SJSA1 (cell line): ENCODE measurements around the gene QPRT. TPM values are rescaled to one million over a fixed set of nuclear protein-coding genes. Genes with fewer than 3 reads are reported as not detected.
"Not testable (repeated sequence)": the region's sequence is repeated elsewhere in the genome, so short reads cannot be mapped to it uniquely, and the experiment has no call there.

Source experiments
- DNase-seq, 2 experiments: peaks; one replicate each; pipeline ENCODE4 v3.0.0-alpha.2; 2015 to 2020; ENCODE audit warnings: low spot score in 2 of 2, low read depth in 1 of 2
- H3K27ac ChIP-seq: fragments of 250-450 bp; sonication (Bioruptor Pico); 2 replicates; pipeline ENCODE4 v1.5.1; 2020; ENCODE audit warnings: mild to moderate bottlenecking, moderate library complexity
- H3K27me3 ChIP-seq: fragments of 250-450 bp; sonication (Bioruptor Pico); replicated peaks from 2 replicates; pipeline ENCODE4 v1.5.1; 2020; ENCODE audit warnings: mild to moderate bottlenecking, moderate library complexity
- H3K36me3 ChIP-seq: fragments of 250-450 bp; sonication (Bioruptor Pico); 2 replicates; pipeline ENCODE4 v1.5.1; 2020; ENCODE audit warnings: mild to moderate bottlenecking
- H3K4me1 ChIP-seq: fragments of 250-450 bp; sonication (Bioruptor Pico); replicated peaks from 2 replicates; pipeline ENCODE4 v1.6.1; 2021; ENCODE audit warnings: mild to moderate bottlenecking
- H3K4me3 ChIP-seq: fragments of 250-450 bp; sonication (Bioruptor Pico); 2 replicates; pipeline ENCODE4 v1.5.1; 2020; ENCODE audit warnings: mild to moderate bottlenecking
- H3K9me3 ChIP-seq: fragments of 250-450 bp; sonication (Bioruptor Pico); replicated peaks from 2 replicates; pipeline ENCODE4 v1.5.1; 2020; ENCODE audit warnings: mild to moderate bottlenecking
- total RNA-seq: library from RNA; depleted of rRNA; stranded (reverse); fragments of >200 nt; shearing (Covaris generic); gene quantifications from 2 replicates; pipeline ENCODE4 v1.2.3, GENCODE V29; 2014; rRNA removed

The QPRT gene
- 0.13 and 1.9 TPM in 2 replicates for total RNA-seq

- no peak within 1 kb of the TSS for H3K27ac ChIP-seq
- no peaks in the 10 kb centered on the region for H3K4me1 ChIP-seq
- H3K9me3 ChIP-seq: no peaks in the 10 kb centered on the region
- no peaks in the 10 kb centered on the region for H3K36me3 ChIP-seq
- DNase-seq: no peak
- no peak within 1 kb of the TSS for H3K4me3 ChIP-seq
- H3K27me3 ChIP-seq: no peaks in the 10 kb centered on the region
These were observed at the start of gene QPRT for GRCh38 chr16:29678691-29679267. Gene QPRT (plus strand): TSS chr16:29679180. CDS start chr16:29679198, 18 bp downstream.

DNA sequence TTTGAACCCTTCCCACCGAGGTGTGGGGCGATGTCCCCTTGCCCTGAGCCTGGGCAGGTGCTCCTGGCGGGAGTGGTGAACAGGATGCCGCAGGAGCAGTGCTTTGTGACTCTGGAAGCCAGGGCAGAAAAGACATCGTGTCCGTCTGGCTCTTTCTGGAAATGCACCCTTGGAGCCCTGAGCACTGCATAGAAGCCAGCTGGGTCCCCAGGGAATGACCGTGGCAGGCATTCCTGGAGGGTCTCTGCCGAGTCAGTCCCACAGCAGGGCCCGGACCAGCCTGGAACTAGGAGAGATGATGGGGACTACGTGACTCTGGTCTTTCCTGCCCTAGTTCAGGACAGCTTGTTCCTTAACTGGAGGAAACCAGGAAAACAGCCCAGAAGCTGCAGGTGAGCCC, 49.7 kb upstream of the QPRT start:
- DNase-seq, H3K27ac ChIP-seq, H3K4me1 ChIP-seq, H3K4me3 ChIP-seq, H3K27me3 ChIP-seq, H3K9me3 ChIP-seq, H3K36me3 ChIP-seq: not testable (repeated sequence)

- H3K27me3 ChIP-seq, H3K9me3 ChIP-seq, H3K4me3 ChIP-seq, H3K4me1 ChIP-seq, H3K27ac ChIP-seq, H3K36me3 ChIP-seq: not testable (repeated sequence)
- peak; percentile 20 to 52 for DNase-seq
These were observed 47.3 kb upstream of the QPRT start for GRCh38 chr16:29631658-29632057.

- DNase-seq, H3K4me3 ChIP-seq, H3K9me3 ChIP-seq, H3K4me1 ChIP-seq, H3K27ac ChIP-seq, H3K36me3 ChIP-seq, H3K27me3 ChIP-seq: not testable (repeated sequence)
These were observed 43.1 kb upstream of the QPRT start for GRCh38 chr16:29635902-29636301.

- not testable (repeated sequence) for DNase-seq, H3K27ac ChIP-seq, H3K27me3 ChIP-seq, H3K9me3 ChIP-seq, H3K4me3 ChIP-seq, H3K36me3 ChIP-seq, H3K4me1 ChIP-seq
These were observed 42.6 kb upstream of the QPRT start for GRCh38 chr16:29636368-29636767.

GRCh38 chr16:29638751-29639150, 40.2 kb upstream of the QPRT start:
- not testable (repeated sequence) for H3K36me3 ChIP-seq, H3K27me3 ChIP-seq, H3K27ac ChIP-seq, H3K9me3 ChIP-seq, DNase-seq, H3K4me1 ChIP-seq, H3K4me3 ChIP-seq

GRCh38 chr16:29641561-29641960, 37.4 kb upstream of the QPRT start:
- Histone ChIP-seq H3K36me3 (no peaks in the 10 kb centered on the region), H3K4me3 (no peak overlapping the region), H3K9me3 (no peaks in the 10 kb centered on the region), H3K27ac (no peak overlapping the region), H3K4me1 (no peaks in the 10 kb centered on the region), H3K27me3 (no peaks in the 10 kb centered on the region)
- no peak for DNase-seq

GRCh38 chr16:29643596-29643995, 35.4 kb upstream of the QPRT start:
- no peaks in the 10 kb centered on the region for H3K4me1 ChIP-seq
- no peaks in the 10 kb centered on the region for H3K36me3 ChIP-seq
- H3K27ac ChIP-seq: no peak overlapping the region
- DNase-seq: no peak
- no peak overlapping the region for H3K4me3 ChIP-seq
- no peaks in the 10 kb centered on the region for H3K27me3 ChIP-seq
- H3K9me3 ChIP-seq: no peaks in the 10 kb centered on the region

DNA sequence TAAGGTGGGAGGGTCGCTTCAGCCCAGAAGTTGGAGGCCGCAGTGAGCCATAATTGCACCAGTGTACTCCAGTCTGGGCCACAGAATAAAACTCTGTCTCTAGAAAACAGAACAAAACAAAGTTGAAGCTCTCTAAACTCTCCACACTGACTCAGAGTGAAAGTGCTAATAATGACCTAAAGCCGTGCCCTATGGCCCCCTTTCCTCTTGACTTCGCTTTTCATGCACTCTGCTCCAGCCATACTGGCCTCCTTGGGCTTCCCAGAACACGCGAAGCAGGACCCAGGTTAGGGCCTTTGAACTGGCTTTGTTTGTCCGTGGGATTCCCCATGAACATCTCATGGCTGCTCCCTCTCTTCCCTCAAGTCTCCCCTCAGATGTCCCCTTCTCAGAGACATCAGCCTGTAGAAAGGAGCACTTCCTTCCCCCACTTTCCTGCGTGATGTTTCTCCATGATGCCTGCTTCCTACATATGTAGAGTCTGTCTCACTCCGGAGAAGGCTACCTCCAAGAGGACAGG, 34.6 kb upstream of the QPRT start:
- no peaks in the 10 kb centered on the region for H3K9me3 ChIP-seq
- no peaks in the 10 kb centered on the region for H3K27me3 ChIP-seq
- H3K4me1 ChIP-seq: no peaks in the 10 kb centered on the region
- H3K27ac ChIP-seq: no peak overlapping the region
- no peak for DNase-seq
- H3K4me3 ChIP-seq: no peak overlapping the region
- no peaks in the 10 kb centered on the region for H3K36me3 ChIP-seq

DNA sequence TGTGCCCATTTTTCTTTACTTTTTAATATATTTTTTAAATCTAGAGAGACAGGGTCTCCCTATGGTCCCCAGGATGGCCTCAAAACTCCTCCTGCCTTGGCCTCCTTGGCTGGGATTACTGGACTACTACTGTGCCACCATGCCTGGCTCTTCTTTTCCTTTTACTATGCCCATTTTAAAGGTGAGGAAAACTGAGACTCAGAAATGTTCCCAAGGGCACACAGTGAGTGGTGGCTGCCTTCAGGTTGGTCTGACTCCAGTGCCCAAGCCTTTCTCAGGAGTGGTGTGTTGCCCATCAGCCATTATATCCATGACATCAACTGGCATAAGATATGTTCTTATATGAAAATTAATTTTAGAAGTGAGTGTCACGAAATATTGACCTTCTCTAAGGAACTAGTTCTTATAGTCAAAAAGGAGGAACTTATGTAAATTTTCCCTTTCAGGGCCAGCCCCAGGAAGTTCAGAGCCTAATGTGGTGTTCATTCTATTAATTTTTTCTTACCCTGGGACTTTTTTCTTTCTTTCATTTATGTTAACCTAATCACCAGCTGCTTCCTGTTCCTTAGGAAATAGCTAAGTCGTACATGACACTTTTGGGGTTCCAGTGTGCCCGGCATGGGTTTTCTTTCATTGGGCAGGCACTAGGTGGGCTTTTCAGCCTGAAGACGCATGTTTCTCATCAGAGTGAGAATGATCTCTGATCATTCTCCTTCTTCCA, 33.8 kb upstream of the QPRT start:
- Histone ChIP-seq H3K4me1 (no peaks in the 10 kb centered on the region), H3K27ac (no peak overlapping the region), H3K27me3 (no peaks in the 10 kb centered on the region), H3K9me3 (no peaks in the 10 kb centered on the region), H3K4me3 (no peak overlapping the region), H3K36me3 (no peaks in the 10 kb centered on the region)
- DNase-seq: no peak

DNA sequence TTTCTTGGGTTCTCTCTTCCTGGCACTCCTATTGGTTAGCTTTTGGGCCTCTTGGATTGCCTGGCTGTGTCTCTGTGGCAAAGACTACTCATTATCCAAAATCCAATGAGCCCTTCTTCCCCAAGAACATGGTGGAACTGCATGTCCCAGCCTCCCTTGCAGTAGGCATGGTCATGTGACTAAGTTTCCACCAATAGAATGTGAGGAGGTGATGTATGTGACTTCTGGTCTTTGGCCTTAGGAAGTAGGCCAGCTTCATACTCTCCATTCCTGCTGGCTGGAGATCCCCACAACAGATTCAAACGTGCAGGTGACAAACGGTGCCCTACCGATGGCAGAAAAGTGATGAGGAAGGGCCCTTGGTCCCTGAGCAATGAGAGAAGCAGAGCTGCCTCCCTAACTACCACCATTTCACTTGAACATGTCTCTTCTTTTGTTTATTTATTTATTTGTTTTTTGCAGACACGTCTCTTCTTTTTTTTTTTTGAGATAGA, 33.2 kb upstream of the QPRT start:
- Histone ChIP-seq H3K27ac (no peak overlapping the region), H3K36me3 (no peaks in the 10 kb centered on the region), H3K27me3 (no peaks in the 10 kb centered on the region), H3K9me3 (no peaks in the 10 kb centered on the region), H3K4me1 (no peaks in the 10 kb centered on the region), H3K4me3 (no peak overlapping the region)
- no peak for DNase-seq

GRCh38 chr16:29646947-29647346, 32.0 kb upstream of the QPRT start:
- Histone ChIP-seq H3K9me3 (no peaks in the 10 kb centered on the region), H3K27ac (no peak overlapping the region), H3K4me1 (no peaks in the 10 kb centered on the region), H3K4me3 (no peak overlapping the region), H3K27me3 (no peaks in the 10 kb centered on the region), H3K36me3 (no peaks in the 10 kb centered on the region)
- no peak for DNase-seq

- H3K27ac ChIP-seq: no peak overlapping the region
- no peaks in the 10 kb centered on the region for H3K4me1 ChIP-seq
- H3K9me3 ChIP-seq: no peaks in the 10 kb centered on the region
- H3K4me3 ChIP-seq: no peak overlapping the region
- no peaks in the 10 kb centered on the region for H3K36me3 ChIP-seq
- H3K27me3 ChIP-seq: no peaks in the 10 kb centered on the region
- no peak for DNase-seq
These were observed 29.1 kb upstream of the QPRT start for GRCh38 chr16:29649588-29650494.

DNA sequence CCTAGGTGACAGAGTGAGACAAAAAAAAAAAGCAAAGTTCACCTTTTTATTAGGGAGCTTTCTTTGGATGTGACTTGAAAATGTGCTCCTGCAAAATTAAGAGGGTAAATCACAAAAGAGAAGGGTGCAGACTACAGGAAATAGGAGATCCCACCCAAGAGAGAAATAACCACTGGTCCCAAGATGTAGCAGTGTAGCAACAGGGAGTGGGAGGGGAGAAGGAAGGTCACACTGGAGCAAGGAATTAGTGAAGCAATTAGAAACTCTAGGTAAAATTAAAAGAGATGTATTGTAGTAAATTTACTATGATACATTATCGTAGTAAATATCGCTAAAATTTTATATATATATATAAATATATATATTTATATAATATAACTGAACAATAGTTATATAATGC, 28.2 kb upstream of the QPRT start:
- no peaks in the 10 kb centered on the region for H3K9me3 ChIP-seq
- H3K36me3 ChIP-seq: no peaks in the 10 kb centered on the region
- no peak overlapping the region for H3K27ac ChIP-seq
- no peaks in the 10 kb centered on the region for H3K27me3 ChIP-seq
- DNase-seq: no peak
- no peak overlapping the region for H3K4me3 ChIP-seq
- H3K4me1 ChIP-seq: no peaks in the 10 kb centered on the region
